NCI-H1092 (cell line): ENCODE measurements around the gene CCDC154.
"Not testable (repeated sequence)": the region's sequence is repeated elsewhere in the genome, so short reads cannot be mapped to it uniquely, and the experiment has no call there.

Source experiments
- DNase-seq: peaks from one replicate; lab custom pipeline; 2025; lab: John Stamatoyannopoulos, UW

The CCDC154 gene

GRCh38 chr16:1455190-1456171, 11.1 kb upstream of the CCDC154 start:
- no peak for DNase-seq

GRCh38 chr16:1454561-1454960, 10.2 kb upstream of the CCDC154 start:
- DNase-seq, result no peak

- DNase-seq, result no peak
These were observed 9.0 kb upstream of the CCDC154 start for GRCh38 chr16:1453316-1453715.

GRCh38 chr16:1452530-1452929, 8.2 kb upstream of the CCDC154 start:
- DNase-seq, result no peak

- DNase-seq, result no peak
These were observed 7.5 kb upstream of the CCDC154 start for GRCh38 chr16:1451702-1452392.

- DNase-seq, result no peak
These were observed 6.5 kb upstream of the CCDC154 start for GRCh38 chr16:1450841-1451240.

GRCh38 chr16:1450218-1450617, 5.9 kb upstream of the CCDC154 start:
- DNase-seq, result no peak

GRCh38 chr16:1449201-1449788, 4.9 kb upstream of the CCDC154 start:
- DNase-seq, result no peak

GRCh38 chr16:1448536-1449116, 4.3 kb upstream of the CCDC154 start:
- DNase-seq, result no peak

- no peak for DNase-seq
These were observed 3.6 kb upstream of the CCDC154 start for GRCh38 chr16:1447965-1448364.

GRCh38 chr16:1446296-1447080, 2.1 kb upstream of the CCDC154 start:
- no peak for DNase-seq

- DNase-seq, result no peak
These were observed 1.3 kb upstream of the CCDC154 start for GRCh38 chr16:1445518-1446203.

GRCh38 chr16:1444730-1445517, 568 bp upstream of the CCDC154 start:
- DNase-seq, result no peak

GRCh38 chr16:1443403-1443973, 868 bp downstream of the CCDC154 start:
- DNase-seq, result no peak

- DNase-seq, result no peak
These were observed 1.7 kb downstream of the CCDC154 start for GRCh38 chr16:1442697-1443096.

GRCh38 chr16:1441391-1441829, 2.9 kb downstream of the CCDC154 start:
- DNase-seq, result no peak

- not testable (repeated sequence) for DNase-seq
These were observed 4.7 kb downstream of the CCDC154 start for GRCh38 chr16:1439699-1440074.

- DNase-seq, result no peak
These were observed 5.2 kb downstream of the CCDC154 start for GRCh38 chr16:1439058-1439698.
